Measurements from ENCODE around the gene MRPS25.
A peak's percentile ranks its signal among the peaks of the same experiment; 100 is the strongest.

Gene MRPS25

DNA sequence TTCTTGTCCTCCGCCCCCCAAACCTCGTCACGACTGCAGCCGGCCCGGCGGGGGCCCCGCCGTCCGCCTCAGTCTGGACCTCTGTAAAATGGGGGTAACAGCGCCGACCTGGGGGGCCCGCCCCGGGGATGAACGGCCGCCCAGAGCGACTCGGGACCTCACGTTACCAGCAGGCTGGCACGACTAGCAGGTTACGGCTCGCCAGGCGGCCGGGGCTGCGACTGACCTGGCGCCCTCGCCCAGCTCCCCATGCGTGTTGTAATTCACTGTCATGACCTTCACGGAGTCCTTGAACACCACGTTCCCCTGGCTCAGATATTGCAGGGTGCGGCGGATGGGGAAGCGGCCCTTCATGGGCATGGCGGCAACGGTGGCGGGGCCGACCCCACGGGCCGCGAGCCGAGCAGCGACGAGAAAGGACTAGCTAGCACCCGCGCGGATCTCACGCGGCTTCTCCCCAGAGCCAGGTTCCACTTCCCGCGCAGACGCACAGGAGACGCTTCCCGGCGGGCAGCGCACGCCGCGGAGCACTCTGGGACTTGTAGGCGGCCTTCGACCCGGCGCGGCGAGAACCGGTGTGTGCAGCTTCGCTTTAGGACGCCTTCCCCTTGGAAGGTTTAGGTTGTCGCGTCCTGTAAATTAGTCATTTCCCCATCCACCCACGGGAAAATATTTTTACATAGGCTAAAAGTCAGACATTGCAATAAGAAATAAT lies at the start of gene MRPS25:
TSS of gene MRPS25 (minus strand) at position 481 of the 715 bp plus-strand sequence. CDS start at position 360, 121 bp downstream.
- DNase-seq: peak; percentile 84 to 89

GRCh38 chr3:15113884-15114283 lies 48.8 kb upstream of the MRPS25 start:
- DNase-seq: no peak

- no peak for DNase-seq
Observed at GRCh38 chr3:15113471-15113870, 48.4 kb upstream of the MRPS25 start.

DNA sequence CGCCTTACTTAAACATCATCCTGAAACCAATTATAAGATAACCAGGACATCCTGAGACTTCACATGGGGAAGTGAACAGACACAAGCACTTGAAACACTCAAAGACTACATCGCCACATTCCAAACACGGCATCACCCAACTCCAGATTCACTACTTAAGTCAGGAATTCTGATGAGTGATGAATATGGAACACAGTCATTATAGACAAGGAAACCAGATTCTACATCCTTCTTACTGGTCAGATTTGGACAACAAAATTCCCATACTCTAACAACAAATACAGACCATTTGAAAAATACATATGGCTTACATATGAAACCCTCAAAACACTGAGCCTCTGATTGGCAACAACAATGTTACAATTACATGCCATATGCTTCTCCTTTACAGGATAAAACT lies 46.9 kb upstream of the MRPS25 start:
- DNase-seq: no peak

DNA sequence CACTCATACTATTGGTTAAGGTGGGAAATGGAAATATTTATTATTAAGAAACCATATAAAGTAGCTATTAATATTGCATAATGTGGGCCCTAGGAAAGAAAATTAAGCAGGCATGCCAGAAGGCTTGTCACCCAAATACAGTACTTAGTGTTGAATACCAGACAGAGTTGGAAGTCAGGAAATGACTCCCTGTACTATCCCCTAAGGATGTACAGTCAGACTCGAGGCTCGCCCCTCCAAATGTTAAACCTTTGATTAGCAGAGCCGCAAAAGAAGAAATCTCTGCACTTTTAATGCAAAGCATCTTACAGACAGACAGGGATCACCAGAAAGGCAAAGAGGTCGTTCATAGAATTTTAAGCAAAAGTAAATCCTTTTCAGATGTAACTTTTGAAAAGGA lies 45.1 kb upstream of the MRPS25 start:
- DNase-seq: no peak

DNA sequence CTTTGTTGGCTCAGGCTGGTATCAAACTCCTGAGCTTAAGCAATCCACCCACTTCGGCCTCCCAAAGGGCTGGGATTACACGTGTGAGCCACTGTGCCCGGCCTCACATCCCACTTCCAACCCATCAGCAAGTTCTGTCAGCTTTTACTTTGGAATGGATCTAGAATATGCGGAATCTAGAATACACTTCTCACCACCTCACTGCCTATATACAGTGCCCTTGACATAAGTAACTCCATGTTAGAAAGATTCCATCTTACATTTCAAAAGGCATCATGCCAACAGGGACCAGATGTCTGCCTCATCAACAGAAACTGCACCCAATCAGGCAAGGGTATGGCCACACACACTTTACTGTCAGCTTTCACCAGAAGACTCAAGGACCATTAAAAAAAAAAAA lies 43.8 kb upstream of the MRPS25 start:
- no peak for DNase-seq

- DNase-seq: peak; percentile 70
Observed at GRCh38 chr3:15108082-15108545, 43.0 kb upstream of the MRPS25 start.

DNA sequence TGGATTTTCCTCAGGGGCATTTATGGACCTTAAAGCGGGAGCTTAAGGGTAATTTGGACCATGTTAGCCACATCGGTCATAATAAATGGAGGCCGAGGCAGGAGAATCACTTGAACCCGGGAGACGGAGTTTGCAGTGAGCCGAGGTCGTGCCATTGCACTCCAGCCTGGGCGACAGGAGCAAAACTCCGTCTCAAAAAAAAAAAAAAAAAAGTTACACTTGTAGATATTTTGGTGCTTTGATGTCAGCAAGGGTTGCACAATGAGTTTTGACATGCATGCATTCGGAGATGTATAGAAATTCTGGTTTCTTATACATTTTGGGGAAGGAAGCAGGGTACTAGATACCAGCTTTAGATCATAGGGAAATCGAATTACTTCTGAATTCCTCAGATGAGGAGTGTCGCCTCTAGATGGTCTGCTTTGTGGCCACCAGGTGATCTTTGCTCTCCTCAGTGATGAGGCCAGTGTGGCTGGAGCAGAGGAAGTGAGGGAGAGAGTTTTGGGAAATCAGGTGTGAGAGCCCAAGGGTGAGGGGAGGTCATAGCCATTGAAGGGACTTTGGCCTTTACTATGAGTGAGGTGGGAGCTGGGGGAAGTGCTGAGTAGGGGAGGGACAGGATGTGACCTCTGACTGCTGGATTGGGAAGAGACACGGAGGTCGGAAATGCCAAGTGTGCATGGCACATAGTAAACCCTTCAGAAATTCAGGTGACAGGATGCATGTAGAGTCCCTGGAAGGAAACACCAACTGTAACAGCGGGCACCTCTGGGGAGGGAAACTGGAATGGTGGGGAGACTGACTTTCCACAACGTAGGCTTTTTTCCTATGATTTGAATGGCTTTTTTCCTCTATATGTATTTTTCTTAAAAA lies 42.2 kb upstream of the MRPS25 start:
- no peak for DNase-seq

- no peak for DNase-seq
Observed at GRCh38 chr3:15102836-15103235, 37.7 kb upstream of the MRPS25 start.

- DNase-seq: no peak
Observed at GRCh38 chr3:15102256-15102655, 37.1 kb upstream of the MRPS25 start.

- DNase-seq: peak; percentile 8 to 12
Observed at GRCh38 chr3:15099364-15100098, 34.4 kb upstream of the MRPS25 start.

DNA sequence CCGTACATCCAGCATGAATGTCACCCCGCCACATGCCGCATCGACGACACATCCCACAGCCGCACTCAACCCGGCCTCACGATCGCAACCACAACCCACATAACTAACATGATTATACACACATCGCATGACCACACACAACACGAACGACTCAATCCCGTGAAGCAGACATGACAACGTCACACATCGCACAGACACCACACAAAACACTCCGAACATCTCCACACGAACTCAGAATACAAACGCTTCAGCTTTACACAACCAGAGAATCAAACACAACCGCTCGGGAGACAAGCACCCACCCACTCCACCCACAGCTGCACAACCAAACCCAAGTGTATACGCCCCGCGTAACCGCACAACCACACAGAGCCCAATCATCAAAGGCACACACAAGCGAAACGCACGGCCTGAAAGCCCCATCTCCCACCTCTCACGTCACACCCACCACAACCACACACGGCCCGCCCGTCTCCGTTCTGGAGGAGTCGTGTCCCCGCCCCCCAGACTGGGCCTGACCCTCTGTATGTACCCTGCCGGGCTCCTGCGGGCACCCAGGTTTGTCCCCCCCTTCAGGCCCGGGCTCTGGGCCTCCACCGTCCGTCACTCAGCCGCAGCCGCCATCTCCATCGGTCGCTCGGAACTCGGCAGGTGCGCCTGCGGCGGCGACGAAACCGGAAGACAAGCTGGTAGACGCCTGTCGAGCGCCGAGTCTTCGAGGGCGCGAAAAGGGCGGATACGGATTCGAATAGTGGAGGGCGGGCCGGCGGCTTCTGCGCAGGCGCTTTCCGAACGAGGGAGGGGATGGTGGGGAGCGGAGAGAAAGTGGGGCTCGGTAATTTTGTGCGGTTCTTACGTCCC lies 33.6 kb upstream of the MRPS25 start, which contains the start of gene RBSN:
TSS of gene RBSN (minus strand) at position 646 of the 861 bp plus-strand sequence. CDS start 3,028 bp downstream, outside the sequence.
- peak; percentile 92 to 93 for DNase-seq

DNA sequence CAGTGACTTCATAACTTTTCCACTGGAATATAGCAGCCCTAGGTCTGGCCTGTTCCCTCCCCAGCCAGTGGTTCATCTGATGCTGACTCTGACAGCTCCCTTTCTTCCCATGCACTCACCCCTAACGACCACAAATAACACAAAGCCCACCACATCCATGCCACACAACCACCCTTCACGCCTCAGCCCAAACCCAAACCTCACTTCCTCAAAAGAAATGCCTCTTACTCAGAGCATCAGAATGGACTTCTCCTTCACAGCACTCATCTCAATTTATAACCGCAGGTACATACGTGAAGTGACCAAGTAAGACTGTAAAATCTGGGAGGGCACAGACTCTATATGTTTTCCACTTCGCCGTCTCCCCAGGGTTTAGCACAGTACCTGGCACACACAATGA lies 32.8 kb upstream of the MRPS25 start:
- DNase-seq: no peak

DNA sequence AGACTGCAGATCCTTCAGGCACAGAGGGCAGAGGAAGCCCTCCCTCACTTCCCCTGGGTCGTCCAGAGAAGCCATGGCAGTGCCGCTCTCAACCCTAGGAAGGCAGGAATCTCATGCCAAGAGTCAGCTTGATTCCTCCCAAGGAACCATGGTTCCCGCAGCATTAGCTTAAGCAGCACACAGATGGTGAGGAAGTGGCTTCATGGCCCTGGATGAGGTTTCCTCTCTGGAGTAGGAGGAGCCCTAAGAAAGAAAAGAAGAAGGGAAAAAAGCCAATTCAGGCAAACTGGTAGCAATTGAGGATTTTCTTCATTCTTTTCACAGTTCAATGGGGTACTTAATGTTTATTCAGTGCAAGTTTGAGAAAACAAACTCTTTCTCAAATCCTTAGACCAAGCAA lies 30.9 kb upstream of the MRPS25 start:
- no peak for DNase-seq

DNA sequence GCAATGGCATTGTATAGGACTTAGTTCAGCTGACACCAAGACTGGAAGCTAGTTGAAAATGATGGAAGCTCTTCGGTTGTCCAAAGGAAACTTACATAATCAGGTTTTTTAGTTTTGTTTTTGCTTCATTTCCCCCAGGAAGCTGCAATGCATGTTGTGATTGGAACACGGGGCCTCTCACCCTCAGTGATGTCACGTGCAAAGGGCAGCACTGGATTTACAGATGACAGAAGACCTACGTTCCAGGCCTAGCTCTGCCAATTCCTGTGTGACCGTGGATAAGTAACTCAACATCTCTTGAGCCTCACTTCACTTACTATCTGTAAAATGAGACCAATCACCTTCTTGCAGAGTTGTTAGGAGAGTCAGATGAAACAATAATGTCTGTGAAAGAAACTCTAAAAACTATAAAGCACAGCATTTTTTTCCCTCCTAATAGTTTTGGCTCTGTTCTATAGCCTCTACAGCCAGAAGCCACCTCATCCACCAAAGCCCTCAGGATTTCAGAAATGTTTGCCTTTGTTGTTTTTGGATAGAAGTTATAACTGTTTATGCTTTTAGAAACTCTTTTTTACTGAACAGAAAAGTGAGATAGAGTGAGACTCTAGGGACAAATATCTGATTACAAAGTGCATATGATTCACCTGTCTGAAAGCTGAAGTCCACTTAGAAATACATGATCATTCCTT lies 29.2 kb upstream of the MRPS25 start:
- no peak for DNase-seq

- DNase-seq: no peak
Observed at GRCh38 chr3:15092686-15093085, 27.6 kb upstream of the MRPS25 start.

DNA sequence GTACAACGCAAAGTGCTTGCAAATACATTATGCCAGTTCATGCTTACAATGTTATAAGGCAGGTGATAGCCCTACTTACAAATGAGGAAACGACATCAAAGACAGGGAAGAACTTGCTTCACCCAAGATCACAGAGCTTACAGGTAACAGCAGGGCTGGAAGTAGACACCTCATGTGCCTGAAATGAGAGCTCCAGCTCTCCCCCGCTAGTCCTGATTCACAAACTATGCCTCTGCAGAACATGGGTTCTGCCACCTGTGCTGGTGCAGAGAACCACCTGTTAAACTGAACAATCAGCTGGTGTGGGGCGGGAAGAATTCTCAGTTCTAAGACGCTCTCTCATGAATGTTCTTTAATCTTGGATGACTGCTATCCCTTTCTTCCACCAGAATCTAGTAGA lies 26.5 kb upstream of the MRPS25 start:
- no peak for DNase-seq

DNA sequence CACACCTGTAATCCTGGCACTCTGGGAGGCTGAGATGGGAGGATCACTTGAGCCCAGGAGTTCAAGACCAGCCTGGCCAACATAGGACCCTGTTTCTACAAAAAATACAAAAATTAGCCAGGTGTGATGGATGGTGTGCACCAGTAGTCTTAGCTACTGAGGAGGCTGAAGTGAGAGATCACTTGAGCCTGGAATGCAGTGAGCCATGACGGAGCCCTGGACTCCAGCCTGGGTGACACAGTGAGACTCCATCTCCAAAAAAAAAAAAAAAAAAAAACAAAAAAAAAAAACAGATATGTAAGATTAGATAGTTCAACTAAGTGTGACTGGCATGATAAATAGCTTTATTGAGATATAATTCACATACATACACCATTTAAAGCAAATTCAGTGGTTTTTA lies 24.1 kb upstream of the MRPS25 start:
- DNase-seq: no peak

DNA sequence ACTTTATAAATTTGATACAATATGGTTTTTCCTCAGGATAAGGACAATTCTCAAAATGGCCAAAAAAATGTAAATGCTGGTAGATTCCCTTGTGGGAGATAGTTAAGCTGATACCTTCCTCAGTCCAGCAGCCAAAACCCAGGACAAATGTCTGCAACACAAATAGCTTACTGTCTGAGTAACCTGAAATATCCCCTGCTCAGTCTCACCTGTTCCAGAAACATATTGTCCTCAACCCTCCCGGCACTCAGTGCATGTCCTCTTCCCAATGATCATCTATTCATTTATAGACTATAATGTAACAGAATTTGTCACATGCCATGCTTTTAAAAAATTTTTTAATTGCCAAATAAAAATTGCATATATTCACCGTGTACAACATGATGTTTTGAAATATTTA lies 21.6 kb upstream of the MRPS25 start:
- DNase-seq: no peak

DNA sequence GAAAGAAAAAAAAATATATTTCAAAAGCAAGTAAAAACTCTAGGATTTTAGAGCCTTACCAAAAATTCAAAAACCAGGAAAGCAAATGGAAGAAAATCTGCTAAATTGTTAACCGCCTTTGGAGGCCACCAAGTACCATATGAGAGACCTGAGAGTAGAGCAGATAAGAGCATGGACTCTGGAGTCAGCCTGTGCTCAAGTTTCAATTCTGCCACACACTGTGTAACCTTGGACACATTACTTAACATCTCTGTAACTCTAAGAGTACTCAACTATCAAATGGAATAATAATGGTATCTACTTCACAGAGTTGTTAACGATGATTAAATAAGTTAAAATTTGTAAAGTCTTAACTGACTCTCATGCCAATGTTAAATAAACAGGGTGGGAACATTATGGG lies 21.1 kb upstream of the MRPS25 start:
- DNase-seq: no peak

DNA sequence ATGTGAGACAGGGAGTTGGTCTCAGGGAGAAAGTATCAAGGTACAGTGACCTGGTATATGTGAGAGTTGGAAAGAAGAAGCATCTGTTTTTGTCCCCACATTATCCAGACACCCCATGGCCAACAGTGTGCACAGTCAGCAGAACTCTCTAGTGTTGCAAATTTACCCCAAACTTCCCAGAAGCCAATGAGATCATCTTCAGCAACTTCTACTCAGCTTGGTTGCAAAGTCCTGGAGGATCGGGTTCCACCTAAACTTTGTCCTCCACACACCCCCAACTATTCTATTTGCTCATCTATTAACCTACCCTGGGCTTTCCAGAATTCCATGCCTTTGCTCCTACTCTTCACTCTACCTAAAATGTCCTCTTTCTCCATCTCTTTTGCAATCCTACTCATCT lies 18.1 kb upstream of the MRPS25 start:
- no peak for DNase-seq

Measured in activated CD4-positive, alpha-beta T cell treated with anti-CD3 and anti-CD28 coated beads for 4 hours (primary cell).